GM12891 (cell line): ENCODE results near the gene KCNK17.

Experiments
- POLR2A ChIP-seq: IDR thresholded peaks from 2 replicates; pipeline ENCODE4 v1.6.1; 2011; ENCODE audit warnings: low read depth, low read length, control low read depth
- POLR2AphosphoS5 ChIP-seq: IDR thresholded peaks from 2 replicates; pipeline ENCODE4 v1.6.1; 2011; ENCODE audit warnings: low read depth, low read length, control low read depth
- POU2F2 ChIP-seq: IDR thresholded peaks from 2 replicates; pipeline ENCODE4 v1.6.1; 2011; ENCODE audit warnings: low read depth, mild to moderate bottlenecking, control low read depth, low read length, moderate library complexity
- SPI1 ChIP-seq: IDR thresholded peaks from 2 replicates; pipeline ENCODE4 v1.6.1; 2011; ENCODE audit warnings: low read depth, low read length, control low read depth
- TAF1 ChIP-seq: IDR thresholded peaks from 2 replicates; pipeline ENCODE4 v1.6.1; 2011; ENCODE audit warnings: low read depth, low read length, control low read depth

- TF ChIP-seq POLR2AphosphoS5 (no peak), TAF1 (no peak), POLR2A (no peak), POU2F2 (no peak), SPI1 (no peak)
These were observed 12.6 kb downstream of the KCNK17 start for GRCh38 chr6:39301606-39302005.
